Small intestine (tissue), 7 donors: Measurements from ENCODE around the gene YBX1. TPM values are rescaled to one million over a fixed set of nuclear protein-coding genes. Genes with fewer than 3 reads are reported as not detected.
"Not testable (repeated sequence)": the region's sequence is repeated elsewhere in the genome, so short reads cannot be mapped to it uniquely, and the experiment has no call there.

Experiments used
- DNase-seq, 2 donors: peaks; one replicate each; pipeline versions ENCODE4 v3.0.0 to v3.0.0-alpha.2; 2013
- FAIRE-seq: peaks from 2 replicates; lab custom pipeline; 2012; peaks lifted over from hg19 to GRCh38; lab: Jason Lieb, UNC
- H3K27ac ChIP-seq, 3 donors: one replicate each; pipeline ENCODE4 v1.5.1; 2013; ENCODE audit warnings: low read length in 2 of 3, mild to moderate bottlenecking in 2 of 3, control low read depth in 1 of 3, inconsistent platforms in 1 of 3, low read depth in 1 of 3, moderate library complexity in 1 of 3
- H3K27me3 ChIP-seq, 3 donors: one replicate each; pipeline ENCODE4 v1.6.1; 2013; ENCODE audit warnings: low read length in 3 of 3, inconsistent platforms in 1 of 3; ENCODE audit not compliant: control insufficient read depth in 3 of 3, insufficient read depth in 3 of 3
- H3K36me3 ChIP-seq, 3 donors: one replicate each; pipeline ENCODE4 v1.6.1; 2013; ENCODE audit warnings: low read length in 3 of 3, inconsistent platforms in 1 of 3, low read depth in 1 of 3, mild to moderate bottlenecking in 1 of 3, moderate library complexity in 1 of 3; ENCODE audit not compliant: control insufficient read depth in 3 of 3, insufficient read depth in 2 of 3
- H3K4me1 ChIP-seq, 3 donors: one replicate each; pipeline ENCODE4 v1.6.1; 2013; ENCODE audit warnings: low read length in 2 of 3, inconsistent platforms in 1 of 3, low read depth in 1 of 3, mild to moderate bottlenecking in 1 of 3, moderate library complexity in 1 of 3; ENCODE audit not compliant: control insufficient read depth in 3 of 3, insufficient read depth in 2 of 3
- H3K4me3 ChIP-seq, 3 donors: one replicate each; pipeline ENCODE4 v1.5.1; 2013; ENCODE audit warnings: low read length in 3 of 3, control low read depth in 1 of 3, inconsistent platforms in 1 of 3, low read depth in 1 of 3, mild to moderate bottlenecking in 1 of 3, moderate library complexity in 1 of 3
- H3K9me3 ChIP-seq, 2 donors: one replicate each; pipeline ENCODE4 v1.6.1; 2013; ENCODE audit warnings: low read depth in 1 of 2, low read length in 1 of 2; ENCODE audit not compliant: control insufficient read depth in 2 of 2, insufficient read depth in 1 of 2
- WGBS, 3 donors: extraction: QIAGEN DNeasy Blood & Tissue Kit; methylation state at CpG; one replicate each; pipeline ENCODE4 v1.1.7; 2013; 5-methylcytosine and 5-hydroxymethylcytosine counted together
- polyA plus RNA-seq, 4 donors: library from polyadenylated mRNA; stranded (reverse) in 3 of 4; unstranded in 1 of 4; fragments of 200-250 nt in 3 of 4; fragments of 120-200 nt in 1 of 4; gene quantifications; one replicate each; pipeline versions ENCODE4 v1.2.1 to v1.2.3, GENCODE V29; 2013
- donor health status: healthy with polysubstance abuse.
- donor health status: control.
- donor health status: control.
- donor health status: Bipolar disorder and iron deficiency.
- donor health status: healthy.

YBX1 gene
- polyA plus RNA-seq, 4 donors: 509 to 779 (median 590) TPM

DNA sequence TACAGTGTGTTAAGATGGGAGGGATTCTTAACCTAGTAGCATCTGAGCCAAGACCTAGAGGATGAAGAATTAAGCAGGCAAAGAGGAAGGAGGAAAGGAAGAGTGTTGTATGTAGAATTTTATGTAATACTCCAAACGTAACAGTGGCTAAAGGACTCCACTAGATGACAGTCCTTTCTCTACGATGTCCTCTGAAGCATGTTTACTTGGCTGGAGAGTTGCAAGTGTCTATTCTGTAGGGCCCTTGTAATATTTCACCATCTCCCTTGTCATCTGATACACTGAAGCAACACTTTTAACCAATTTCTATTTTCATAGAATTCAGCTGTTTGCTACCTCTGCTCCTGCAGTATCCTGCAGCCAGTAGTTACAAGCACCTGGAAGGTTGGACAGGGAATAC, 2.2 kb upstream of the YBX1 start:
- 73 to 85% (median 79%) methylated on average over 2 of the region's 2 CpGs for WGBS, 3 donors
- no peak for DNase-seq
- Histone ChIP-seq H3K36me3 (peaks cover 0 to 19% (median 0%) of the 10 kb centered on the region in 3 donors), H3K27ac (no peak overlapping the region), H3K4me1 (peaks cover 3 to 17% (median 5%) of the 10 kb centered on the region in 3 donors), H3K9me3 (no peaks in the 10 kb centered on the region), H3K4me3 (no peak overlapping the region), H3K27me3 (no peaks in the 10 kb centered on the region)
- FAIRE-seq: no peak

DNA sequence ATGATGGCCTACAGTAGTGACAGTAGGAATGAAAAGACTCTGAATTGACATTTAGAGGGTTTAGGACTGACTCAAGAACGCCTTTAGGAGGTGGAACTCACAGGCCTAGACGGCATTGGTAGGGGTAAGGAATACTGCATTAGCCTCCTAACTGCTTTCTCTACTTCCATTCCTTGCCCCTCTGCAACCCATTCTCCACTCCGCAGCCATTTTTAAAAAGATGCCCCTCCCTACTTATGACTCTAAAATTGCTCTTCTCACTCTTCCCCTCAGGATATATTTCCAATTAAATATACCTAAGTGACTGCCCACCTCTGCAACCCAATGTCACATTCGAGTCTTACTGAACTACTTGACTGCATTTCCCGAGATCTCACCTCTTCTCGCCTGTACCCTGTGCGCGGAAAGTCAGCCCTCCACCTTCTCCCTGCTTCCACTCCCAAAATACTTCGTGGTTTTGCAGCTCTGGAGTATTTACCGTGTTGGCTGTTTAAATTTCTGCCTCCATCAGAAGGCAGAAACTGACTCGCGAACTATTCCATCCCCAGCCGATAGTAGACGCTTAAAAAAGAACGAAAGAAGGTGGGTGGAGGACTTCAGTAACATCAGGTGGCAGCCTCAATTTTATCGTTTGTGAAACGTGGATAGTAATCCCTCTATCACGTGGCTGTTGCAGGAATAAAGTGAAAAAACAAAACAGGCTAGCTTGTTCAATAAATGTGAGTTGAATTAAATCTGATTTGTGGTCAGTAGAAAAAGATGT, 1.1 kb upstream of the YBX1 start:
- peak; percentile 42 to 65 for DNase-seq
- H3K4me3 ChIP-seq: peak overlapping the region; percentile 59 to 82 (median 81)
- peak overlapping the region in 2 of 3 donors; percentile 90 to 94 for H3K27ac ChIP-seq
- peaks cover 0 to 12% (median 0%) of the 10 kb centered on the region in 3 donors for H3K36me3 ChIP-seq
- H3K4me1 ChIP-seq: peaks cover 3 to 17% (median 5%) of the 10 kb centered on the region in 3 donors
- H3K9me3 ChIP-seq: no peaks in the 10 kb centered on the region
- no peak for FAIRE-seq
- WGBS, 3 donors: 6 to 8% (median 8%) methylated on average over 18 of the region's 18 CpGs
- H3K27me3 ChIP-seq: no peaks in the 10 kb centered on the region

DNA sequence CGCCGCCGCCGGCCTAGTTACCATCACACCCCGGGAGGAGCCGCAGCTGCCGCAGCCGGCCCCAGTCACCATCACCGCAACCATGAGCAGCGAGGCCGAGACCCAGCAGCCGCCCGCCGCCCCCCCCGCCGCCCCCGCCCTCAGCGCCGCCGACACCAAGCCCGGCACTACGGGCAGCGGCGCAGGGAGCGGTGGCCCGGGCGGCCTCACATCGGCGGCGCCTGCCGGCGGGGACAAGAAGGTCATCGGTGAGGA, 193 bp downstream of the YBX1 start:
- not testable (repeated sequence) for DNase-seq, H3K27me3 ChIP-seq, H3K36me3 ChIP-seq, H3K9me3 ChIP-seq, FAIRE-seq
- Histone ChIP-seq H3K4me1 (peaks cover 9 to 21% (median 11%) of the 10 kb centered on the region in 3 donors), H3K27ac (peak overlapping the region; percentile 89 to 90 (median 90)), H3K4me3 (peak overlapping the region; percentile 71 to 95 (median 81))
- WGBS, 3 donors: 0% methylated on average over 13 to 33 of the region's 33 CpGs

DNA sequence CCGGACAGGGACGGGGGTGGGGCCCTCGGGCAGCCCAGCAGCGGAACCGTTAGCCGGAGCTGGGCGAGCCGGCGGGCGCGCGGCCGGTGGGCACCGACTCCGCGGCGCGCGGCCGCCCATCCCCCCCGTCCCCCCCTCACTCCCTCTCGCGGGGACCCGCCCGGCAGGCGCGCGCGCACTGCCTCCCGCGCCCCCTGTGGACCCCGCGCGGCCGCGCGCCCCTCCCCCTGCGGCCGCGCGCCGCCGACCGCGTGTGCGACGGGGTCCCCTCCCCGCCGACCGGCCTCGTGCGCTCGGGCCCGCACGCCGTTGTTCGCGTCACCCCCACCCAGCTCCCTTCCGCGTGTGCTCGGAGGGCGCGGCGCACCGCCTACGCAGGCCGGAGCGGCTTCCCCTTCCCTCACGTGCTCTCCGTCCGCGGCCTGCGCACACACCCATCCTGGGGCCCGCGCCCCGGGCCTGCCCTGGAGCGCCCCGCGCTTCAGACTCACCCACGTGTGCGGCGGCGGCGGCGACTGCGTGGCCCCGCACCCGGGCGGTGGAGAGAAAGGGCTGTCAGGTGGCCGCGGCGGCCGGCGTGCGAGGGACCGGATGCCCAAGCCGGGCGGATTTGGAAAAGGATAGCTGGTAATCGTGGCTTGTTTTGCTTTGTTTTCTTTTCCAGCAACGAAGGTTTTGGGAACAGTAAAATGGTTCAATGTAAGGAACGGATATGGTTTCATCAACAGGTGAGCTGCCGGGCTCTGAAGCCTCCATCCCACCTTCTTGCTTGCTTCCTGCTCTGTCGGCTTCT, 717 bp downstream of the YBX1 start:
- H3K27me3 ChIP-seq: no peaks in the 10 kb centered on the region
- 0 to 1% (median 1%) methylated on average over 29 to 103 of the region's 103 CpGs for WGBS, 3 donors
- peaks cover 0 to 10% (median 0%) of the 10 kb centered on the region in 3 donors for H3K36me3 ChIP-seq
- peak overlapping the region; percentile 71 to 95 (median 81) for H3K4me3 ChIP-seq
- no peak for FAIRE-seq
- peak; percentile 87 to 93 for DNase-seq
- H3K9me3 ChIP-seq: no peaks in the 10 kb centered on the region
- H3K27ac ChIP-seq: peak overlapping the region; percentile 89 to 90 (median 90)
- H3K4me1 ChIP-seq: peaks cover 9 to 26% (median 15%) of the 10 kb centered on the region in 3 donors

DNA sequence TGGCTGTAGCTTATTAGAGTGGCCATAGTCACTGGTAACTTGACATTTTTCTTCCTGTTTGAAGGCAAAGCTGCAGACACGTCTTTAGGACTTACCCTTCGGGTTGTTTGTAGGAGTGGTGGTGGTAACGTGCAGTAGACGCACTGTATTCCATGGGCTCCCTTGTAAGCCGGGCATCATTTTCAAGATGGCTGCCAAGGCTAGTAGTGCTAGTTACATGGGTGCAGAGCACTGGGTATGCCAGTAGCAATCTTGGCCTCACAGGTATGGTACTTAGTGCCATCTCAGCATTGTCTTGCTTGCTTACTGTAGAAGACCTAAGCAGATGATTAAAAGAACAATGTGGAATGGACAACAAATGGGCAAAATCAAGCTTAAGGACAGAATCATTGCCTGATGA, 1.9 kb downstream of the YBX1 start:
- H3K4me1 ChIP-seq: peaks cover 9 to 32% (median 23%) of the 10 kb centered on the region in 3 donors

DNA sequence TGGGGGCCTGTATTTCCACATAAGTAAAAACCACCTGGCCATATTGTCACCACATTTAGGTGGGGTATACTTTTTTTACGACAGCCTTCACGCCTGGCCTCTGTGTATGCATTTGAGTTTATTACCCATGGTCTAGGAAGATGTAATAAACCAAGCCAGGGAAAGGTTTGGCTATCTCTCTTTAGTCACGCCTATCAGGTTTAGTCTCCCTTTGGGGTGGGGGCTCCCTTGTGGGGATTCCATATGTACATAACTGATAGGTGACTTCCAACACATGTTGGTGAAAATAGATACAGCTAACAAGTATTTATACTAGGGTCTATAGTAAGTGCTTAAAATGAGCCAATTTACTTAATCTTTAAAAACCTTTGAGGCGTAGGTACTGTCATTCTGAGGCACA, 4.2 kb downstream of the YBX1 start:
- FAIRE-seq: no peak
- no peaks in the 10 kb centered on the region for H3K27me3 ChIP-seq
- H3K36me3 ChIP-seq: peaks cover 0 to 10% (median 0%) of the 10 kb centered on the region in 3 donors
- H3K9me3 ChIP-seq: no peaks in the 10 kb centered on the region
- DNase-seq: peak in 1 of 2 donors; percentile 39
- peaks cover 9 to 41% (median 28%) of the 10 kb centered on the region in 3 donors for H3K4me1 ChIP-seq
- H3K27ac ChIP-seq: peak overlapping the region in 1 of 3 donors; percentile 5
- WGBS, 3 donors: 16 to 55% (median 26%) methylated on average over 4 of the region's 4 CpGs
- H3K4me3 ChIP-seq: no peak overlapping the region

More for the DNA sequence above, 1.9 kb downstream of the YBX1 start:
- Histone ChIP-seq H3K27me3 (no peaks in the 10 kb centered on the region), H3K27ac (peak overlapping the region in 1 of 3 donors; percentile 80), H3K9me3 (no peaks in the 10 kb centered on the region), H3K36me3 (peaks cover 0 to 10% (median 0%) of the 10 kb centered on the region in 3 donors), H3K4me3 (peak overlapping the region in 2 of 3 donors; percentile 33 to 65)
- FAIRE-seq: no peak
- 4 to 17% (median 8%) methylated on average over 5 of the region's 5 CpGs for WGBS, 3 donors
- peak; percentile 36 to 38 for DNase-seq

DNA sequence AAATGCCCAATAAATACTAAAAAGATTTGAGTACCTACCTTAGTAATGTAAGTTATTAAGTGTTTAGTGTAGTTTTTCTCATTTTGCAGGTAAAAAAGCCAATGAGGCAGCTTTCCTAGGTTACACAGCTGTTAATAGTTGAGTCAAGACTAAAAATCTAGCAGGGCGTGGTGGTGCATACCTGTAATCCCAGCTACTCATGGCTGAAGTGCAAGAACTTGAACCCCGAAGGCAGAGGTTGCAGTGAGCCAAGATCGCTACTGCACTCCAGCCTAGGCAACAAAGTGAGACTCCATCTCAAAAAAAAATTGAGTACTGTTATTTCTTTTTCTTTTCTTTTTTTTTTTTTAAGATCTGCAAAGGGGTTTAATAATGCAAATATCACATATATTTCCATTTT, 7.7 kb downstream of the YBX1 start:
- Histone ChIP-seq H3K27me3 (no peaks in the 10 kb centered on the region), H3K36me3 (peaks cover 0 to 5% (median 0%) of the 10 kb centered on the region in 3 donors), H3K4me3 (no peak overlapping the region), H3K9me3 (no peaks in the 10 kb centered on the region), H3K4me1 (peaks cover 10 to 61% (median 37%) of the 10 kb centered on the region in 3 donors), H3K27ac (peak overlapping the region in 1 of 3 donors; percentile 22)
- FAIRE-seq: no peak
- WGBS, 3 donors: 20 to 63% (median 49%) methylated on average over 3 of the region's 3 CpGs
- peak in 1 of 2 donors; percentile 78 for DNase-seq

DNA sequence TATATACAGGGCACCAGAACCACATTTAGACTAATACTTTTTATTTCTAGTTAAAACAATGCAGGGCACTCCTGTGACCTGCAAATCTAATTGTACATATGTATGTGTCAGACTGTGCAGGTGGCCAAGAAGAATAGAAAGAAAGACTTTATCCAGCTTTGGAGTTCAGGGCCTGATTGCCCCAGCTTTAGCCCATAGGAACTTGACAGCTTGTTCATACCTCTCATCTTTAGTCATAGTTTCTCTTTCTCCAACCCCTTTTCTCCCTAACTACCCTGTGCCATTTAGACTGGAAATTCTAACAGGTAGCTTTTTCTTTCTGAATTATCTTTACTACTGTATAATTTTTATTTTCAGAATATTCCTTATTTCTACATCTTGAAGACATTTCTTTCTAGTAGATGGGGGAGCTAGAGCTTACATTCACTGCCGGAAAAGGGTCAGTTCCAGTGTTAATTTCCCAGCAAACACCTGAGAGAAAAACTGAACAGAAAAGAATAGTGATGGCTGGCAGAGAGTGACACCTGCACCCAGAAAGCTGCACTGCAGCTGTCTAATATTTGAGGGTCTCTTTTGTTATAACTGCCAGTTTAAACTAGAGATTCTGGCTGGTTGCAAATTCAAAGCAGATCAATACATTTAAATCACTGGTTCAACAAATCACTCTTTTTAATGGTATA, 8.4 kb downstream of the YBX1 start:
- no peaks in the 10 kb centered on the region for H3K27me3 ChIP-seq
- peaks cover 0 to 5% (median 2%) of the 10 kb centered on the region in 3 donors for H3K36me3 ChIP-seq
- no peak overlapping the region for H3K4me3 ChIP-seq
- H3K27ac ChIP-seq: peak overlapping the region; percentile 3 to 89 (median 31)
- 28 to 64% (median 64%) methylated on average over 1 of the region's 1 CpG for WGBS, 3 donors
- H3K9me3 ChIP-seq: no peaks in the 10 kb centered on the region
- H3K4me1 ChIP-seq: peaks cover 10 to 59% (median 37%) of the 10 kb centered on the region in 3 donors
- FAIRE-seq: no peak
- DNase-seq: no peak
